A549 treated with CpdA at 1 μM for 4 hours (cell line): ENCODE data around the gene HSD17B11. TPM values are rescaled to one million over a fixed set of nuclear protein-coding genes. Genes with fewer than 3 reads are reported as not detected.

Source experiments
- total RNA-seq: library from RNA; stranded (reverse); fragments of 200-300 nt; extraction: Qiagen RNA extraction; gene quantifications from 5 replicates; pipeline ENCODE4 v1.2.3, GENCODE V29; 2022; ENCODE audit warnings: low read depth

Gene HSD17B11
- 44.2 to 51.1 TPM (median 48.1 TPM) in 5 replicates for total RNA-seq

GRCh38 chr4:87390891-87391575 lies at the start of gene HSD17B11:
Gene HSD17B11, minus strand, starts transcription at chr4:87391188. Its CDS starts 118 bp downstream, at chr4:87391070.

GRCh38 chr4:87422104-87423052 lies 31.4 kb upstream of the HSD17B11 start, which contains the start of gene NUDT9:
Gene NUDT9, plus strand, starts transcription at chr4:87422573. Its CDS starts 333 bp downstream, at chr4:87422906.

GRCh38 chr4:87322754-87323153 lies 68.2 kb downstream of the HSD17B11 start, which contains the start of gene HSD17B13:
Gene HSD17B13, minus strand, starts transcription at chr4:87322882. Its CDS starts 41 bp downstream, at chr4:87322841.

Other genes with a start within 250 kb of the HSD17B11 start
- 4.7 to 6.7 TPM (median 5.1 TPM) in 5 replicates for gene KLHL8, start 170.6 kb downstream of the HSD17B11 start, total RNA-seq
- gene HSD17B13, start 68.3 kb downstream of the HSD17B11 start, total RNA-seq: 0.05 to 0.12 TPM (median 0.09 TPM) in 4 of 5 replicates, not detected in the other
- gene NUDT9, start 31.4 kb upstream of the HSD17B11 start, total RNA-seq: 23.7 to 28.0 TPM (median 25.1 TPM) in 5 replicates
- gene SPARCL1, start 138.2 kb upstream of the HSD17B11 start, total RNA-seq: not detected in 5 replicates
- not detected in 5 replicates for gene DSPP, start 217.3 kb upstream of the HSD17B11 start, total RNA-seq